A673 (cell line): ENCODE results near the gene HRH1. TPM values are rescaled to one million over a fixed set of nuclear protein-coding genes. Genes with fewer than 3 reads are reported as not detected.
"Not testable (repeated sequence)": the region's sequence is repeated elsewhere in the genome, so short reads cannot be mapped to it uniquely, and the experiment has no call there.

Experiments
- BruUV-seq: library from RNA; stranded (reverse); fragments of 400-500 nt; replicated peaks from 2 replicates; lab custom pipeline; 2021; lab: Mats Ljungman, UMichigan
- CTCF ChIA-PET: fragments of 300-600 bp; sonication (Branson Sonifier 250); formaldehyde crosslinking; loops from one replicate; lab custom pipeline; 2022; ENCODE audit warnings: antibody characterized with exemption; lab: Charles Lee
- POLR2A ChIA-PET: fragments of 300-600 bp; sonication (Branson Sonifier 250); formaldehyde crosslinking; loops from one replicate; lab custom pipeline; 2022; ENCODE audit warnings: antibody characterized with exemption; ENCODE audit not compliant: low non-redundant PET; lab: Charles Lee
- DNase-seq: peaks from one replicate; pipeline ENCODE4 v3.0.0-alpha.2; 2015; ENCODE audit warnings: low spot score
- H3K27ac ChIP-seq: fragments of 200-600 bp; sonication (generic); 2 replicates; pipeline ENCODE4 v1.5.1; 2016; ENCODE audit warnings: mixed run types, low read depth, mild to moderate bottlenecking, mixed read lengths, antibody characterized with exemption, low read length; ENCODE audit not compliant: poor library complexity, severe bottlenecking
- H3K27me3 ChIP-seq: fragments of 200-600 bp; sonication (generic); replicated peaks from 2 replicates; pipeline ENCODE4 v1.6.1; 2017; ENCODE audit warnings: mixed run types, low read depth, mild to moderate bottlenecking, mixed read lengths, antibody characterized with exemption, low read length; ENCODE audit not compliant: insufficient read depth, poor library complexity
- H3K36me3 ChIP-seq: fragments of 200-600 bp; sonication (generic); 2 replicates; pipeline ENCODE4 v1.6.1; 2016; ENCODE audit warnings: mixed run types, mild to moderate bottlenecking, mixed read lengths, antibody characterized with exemption, low read length; ENCODE audit not compliant: insufficient read depth, poor library complexity, severe bottlenecking
- H3K4me1 ChIP-seq: fragments of 200-600 bp; sonication (generic); 2 replicates; pipeline ENCODE4 v1.6.1; 2017; ENCODE audit warnings: mixed run types, mild to moderate bottlenecking, mixed read lengths, antibody characterized with exemption, low read length; ENCODE audit not compliant: insufficient read depth, poor library complexity, severe bottlenecking
- H3K4me3 ChIP-seq: fragments of 200-600 bp; sonication (generic); 2 replicates; pipeline ENCODE4 v1.5.1; 2016; ENCODE audit warnings: low read depth, mixed run types, mild to moderate bottlenecking, mixed read lengths, low read length; ENCODE audit not compliant: poor library complexity, severe bottlenecking
- H3K9me3 ChIP-seq: fragments of 200-600 bp; sonication (generic); 2 replicates; pipeline ENCODE4 v1.6.1; 2016; ENCODE audit warnings: mixed run types, low read depth, mild to moderate bottlenecking, mixed read lengths, antibody characterized with exemption, low read length; ENCODE audit not compliant: poor library complexity, severe bottlenecking
- EZH2 ChIP-seq: fragments of 200-600 bp; sonication (generic); IDR thresholded peaks from 2 replicates; pipeline ENCODE4 v1.6.1; 2017; ENCODE audit warnings: borderline replicate concordance, low read depth, mild to moderate bottlenecking, mixed read lengths, antibody characterized with exemption, low read length; ENCODE audit not compliant: poor library complexity, severe bottlenecking
- intact Hi-C: fragments of 100-400 bp; cut with micrococcal nuclease; formaldehyde crosslinking; loops from one replicate; pipeline ENCODE4 v1.10.0; 2022; ENCODE audit not compliant: unreplicated experiment
- total RNA-seq: library from RNA; stranded (reverse); gene quantifications from 2 replicates; pipeline ENCODE4 v1.2.3, GENCODE V29; 2021
- TF ChIP-seq, protein P1 (sequence below): fragments of 300-800, 200-600 bp; sonication (generic); conservative IDR thresholded peaks from 2 replicates; pipeline ENCODE4 v1.5.1; 2017; ENCODE audit warnings: low read depth, mild to moderate bottlenecking, antibody characterized with exemption, low read length, moderate library complexity, mixed read lengths

The HRH1 gene
- total RNA-seq, 1 experiment from 2014 or later: 0.92 TPM

DNA sequence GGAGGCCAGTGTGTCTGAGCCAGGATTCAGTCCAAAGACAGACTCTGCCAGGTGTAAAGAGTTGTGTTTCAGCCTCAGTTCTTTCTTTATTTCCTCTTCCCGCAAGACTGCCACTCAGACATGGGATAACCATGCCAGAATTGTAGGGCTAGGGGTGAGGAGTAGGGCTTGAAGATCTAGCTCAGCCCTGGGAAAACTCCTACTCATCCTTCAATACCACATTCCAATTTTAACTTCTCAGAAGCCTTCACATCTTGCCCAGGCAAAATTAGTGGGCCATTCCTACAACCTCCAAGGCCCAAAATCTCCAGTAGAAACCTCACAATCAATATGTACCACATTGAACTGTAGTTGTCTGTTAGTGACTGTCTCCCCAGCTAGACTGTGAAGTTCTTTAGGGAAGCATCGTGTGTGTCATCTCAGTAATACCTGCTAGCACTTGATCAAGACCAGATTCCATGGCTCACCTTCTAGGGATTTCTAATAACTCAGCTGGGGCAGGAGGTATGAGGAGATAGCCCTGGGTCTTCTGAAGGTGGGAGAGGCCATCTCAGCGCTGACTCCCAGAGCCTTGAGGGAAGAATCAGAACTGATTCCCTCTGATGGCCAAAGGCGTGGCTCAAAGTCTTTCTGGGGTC lies 19.7 kb downstream of the HRH1 start:
- H3K27me3 ChIP-seq: no peaks in the 10 kb centered on the region
- intact Hi-C loops: no loop called here
- H3K4me3 ChIP-seq: no peak overlapping the region
- BruUV-seq: no TSS peak
- TF ChIP-seq EZH2: no peak
- TF ChIP-seq, protein P1, sequence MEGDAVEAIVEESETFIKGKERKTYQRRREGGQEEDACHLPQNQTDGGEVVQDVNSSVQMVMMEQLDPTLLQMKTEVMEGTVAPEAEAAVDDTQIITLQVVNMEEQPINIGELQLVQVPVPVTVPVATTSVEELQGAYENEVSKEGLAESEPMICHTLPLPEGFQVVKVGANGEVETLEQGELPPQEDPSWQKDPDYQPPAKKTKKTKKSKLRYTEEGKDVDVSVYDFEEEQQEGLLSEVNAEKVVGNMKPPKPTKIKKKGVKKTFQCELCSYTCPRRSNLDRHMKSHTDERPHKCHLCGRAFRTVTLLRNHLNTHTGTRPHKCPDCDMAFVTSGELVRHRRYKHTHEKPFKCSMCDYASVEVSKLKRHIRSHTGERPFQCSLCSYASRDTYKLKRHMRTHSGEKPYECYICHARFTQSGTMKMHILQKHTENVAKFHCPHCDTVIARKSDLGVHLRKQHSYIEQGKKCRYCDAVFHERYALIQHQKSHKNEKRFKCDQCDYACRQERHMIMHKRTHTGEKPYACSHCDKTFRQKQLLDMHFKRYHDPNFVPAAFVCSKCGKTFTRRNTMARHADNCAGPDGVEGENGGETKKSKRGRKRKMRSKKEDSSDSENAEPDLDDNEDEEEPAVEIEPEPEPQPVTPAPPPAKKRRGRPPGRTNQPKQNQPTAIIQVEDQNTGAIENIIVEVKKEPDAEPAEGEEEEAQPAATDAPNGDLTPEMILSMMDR: no peak
- no peaks in the 10 kb centered on the region for H3K9me3 ChIP-seq
- no peak overlapping the region for H3K27ac ChIP-seq
- POLR2A ChIA-PET: no interaction called here
- no peaks in the 10 kb centered on the region for H3K4me1 ChIP-seq
- no peak for DNase-seq
- H3K36me3 ChIP-seq: no peaks in the 10 kb centered on the region
- CTCF ChIA-PET: no interaction called here

DNA sequence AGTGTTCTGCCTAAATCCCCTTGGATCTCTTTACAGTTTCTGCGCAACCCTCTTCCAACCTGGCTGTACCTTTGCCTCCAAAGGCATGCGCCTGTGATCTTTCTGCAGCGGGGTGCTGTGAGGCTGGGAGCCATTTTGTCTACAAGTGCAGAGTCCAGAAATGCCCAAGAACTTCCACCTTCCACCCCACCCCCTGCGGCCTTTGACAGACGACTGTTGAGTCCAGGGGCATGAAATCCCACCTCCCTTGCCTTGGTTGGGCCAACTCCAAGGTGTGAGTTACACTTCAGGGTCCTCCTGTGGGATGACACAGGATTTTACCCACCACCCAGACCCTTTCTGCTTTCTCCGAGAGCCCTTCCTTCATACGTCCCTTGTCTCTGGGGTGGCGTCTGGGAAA lies 24.1 kb downstream of the HRH1 start:
- ChIA-PET CTCF (no interaction called here), POLR2A (no interaction called here)
- intact Hi-C loops: no loop called here
- TF ChIP-seq, protein P1: no peak
- no peak for TF ChIP-seq EZH2
- H3K27ac ChIP-seq: no peak overlapping the region
- no peak for DNase-seq
- H3K4me1 ChIP-seq: no peaks in the 10 kb centered on the region
- H3K27me3 ChIP-seq: no peaks in the 10 kb centered on the region
- no peaks in the 10 kb centered on the region for H3K36me3 ChIP-seq
- no peak overlapping the region for H3K4me3 ChIP-seq
- no peaks in the 10 kb centered on the region for H3K9me3 ChIP-seq
- no TSS peak for BruUV-seq

- H3K4me1 ChIP-seq, BruUV-seq, POLR2A ChIA-PET, intact Hi-C loops, DNase-seq, CTCF ChIA-PET, H3K4me3 ChIP-seq, H3K36me3 ChIP-seq, H3K27me3 ChIP-seq, H3K27ac ChIP-seq, H3K9me3 ChIP-seq: not testable (repeated sequence)
Measured at GRCh38 chr3:11184328-11184969, 30.2 kb downstream of the HRH1 start.
